SK-N-MC (cell line): ENCODE data around the gene NOTO.

Experiments
- FOXP2 ChIP-seq: optimal IDR thresholded peaks from 2 replicates; pipeline ENCODE3; 2011; ENCODE audit warnings: mild to moderate bottlenecking, moderate library complexity; ENCODE audit not compliant: insufficient read depth; ENCODE audit errors: extremely low read length, control extremely low read depth
- POLR2AphosphoS5 ChIP-seq: IDR thresholded peaks from 2 replicates; pipeline ENCODE4 v1.6.1; 2012; ENCODE audit warnings: mild to moderate bottlenecking, low read depth, low read length, borderline replicate concordance

DNA sequence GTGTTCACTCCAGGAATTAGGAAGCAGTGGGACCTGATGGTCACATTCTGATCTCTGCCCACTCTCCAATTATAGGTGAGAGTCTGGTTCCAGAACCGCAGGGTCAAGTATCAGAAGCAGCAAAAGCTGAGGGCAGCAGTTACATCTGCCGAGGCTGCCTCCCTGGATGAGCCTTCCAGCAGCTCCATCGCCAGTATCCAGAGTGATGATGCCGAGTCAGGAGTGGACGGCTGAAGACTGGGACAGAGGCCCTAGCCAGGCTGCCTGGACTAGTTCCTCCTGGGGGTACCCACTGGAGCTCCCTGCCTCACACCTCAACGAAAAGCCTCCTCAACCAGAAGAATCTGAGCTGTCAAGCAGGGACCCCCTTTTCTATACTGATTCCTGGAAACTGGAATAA lies 8.3 kb downstream of the NOTO start:
- TF ChIP-seq FOXP2 (no peak), POLR2AphosphoS5 (no peak)
